ENCODE measurements around the gene TPST2. TPM values are rescaled to one million over a fixed set of nuclear protein-coding genes. Genes with fewer than 3 reads are reported as not detected.

TPST2 gene
- total RNA-seq, 1 experiment from 2014 or later: 11.8 TPM

DNA sequence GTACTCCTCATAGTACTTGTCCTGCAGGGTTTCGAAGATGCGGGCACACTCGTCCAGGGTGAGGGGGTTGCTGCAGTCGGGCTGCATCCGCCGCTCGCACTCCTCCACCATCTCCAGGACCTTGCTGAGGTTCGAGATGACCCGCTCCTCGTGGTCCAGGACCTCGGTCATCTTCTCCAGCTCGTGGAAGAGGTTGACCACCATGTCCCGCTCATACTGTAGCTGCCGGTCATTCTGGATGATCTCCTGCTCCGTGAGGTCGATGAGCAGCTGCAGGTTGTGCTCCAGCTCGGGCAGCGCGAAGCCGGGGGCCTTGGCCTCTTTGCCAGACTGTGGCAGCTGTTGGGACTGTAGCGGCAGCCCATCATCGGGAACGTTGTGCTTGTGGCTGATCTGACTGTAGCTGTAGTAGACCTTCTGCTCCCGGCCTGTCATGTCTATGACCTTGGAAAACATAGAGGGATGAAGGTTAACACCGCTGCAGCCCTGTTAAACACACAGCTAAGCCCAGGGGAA, 90.7 kb downstream of the TPST2 start:
- Mint-ChIP-seq H3K4me1 (ENCODE audit: low read depth, unreplicated experiment) (no peaks in the 10 kb centered on the region), H3K27ac (ENCODE audit: unreplicated experiment) (no peak overlapping the region), H3K36me3 (ENCODE audit: insufficient read depth, unreplicated experiment) (peaks cover 63% of the 10 kb centered on the region), H3K27me3 (ENCODE audit: unreplicated experiment) (no peaks in the 10 kb centered on the region), H3K4me3 (ENCODE audit: low read depth, unreplicated experiment) (no peak overlapping the region), H3K9me3 (ENCODE audit: low read depth, unreplicated experiment) (no peaks in the 10 kb centered on the region)
- DNase-seq: no peak
- TSS peak; percentile 30 for BruUV-seq (replicated peaks)
- no peak for TF ChIP-seq CTCF (IDR thresholded peaks at IDR 0.05; ENCODE audit: unreplicated experiment)
- intact Hi-C loops (cut with micrococcal nuclease; ENCODE audit: unreplicated experiment): no loop called here
- CTCF ChIA-PET: interaction anchor here (0.5 to 0.7 kb wide), 2 partner anchors 906 to 1220 kb away, joined by 3 read pairs; no protein-coding TSS in a partner anchor

DNA sequence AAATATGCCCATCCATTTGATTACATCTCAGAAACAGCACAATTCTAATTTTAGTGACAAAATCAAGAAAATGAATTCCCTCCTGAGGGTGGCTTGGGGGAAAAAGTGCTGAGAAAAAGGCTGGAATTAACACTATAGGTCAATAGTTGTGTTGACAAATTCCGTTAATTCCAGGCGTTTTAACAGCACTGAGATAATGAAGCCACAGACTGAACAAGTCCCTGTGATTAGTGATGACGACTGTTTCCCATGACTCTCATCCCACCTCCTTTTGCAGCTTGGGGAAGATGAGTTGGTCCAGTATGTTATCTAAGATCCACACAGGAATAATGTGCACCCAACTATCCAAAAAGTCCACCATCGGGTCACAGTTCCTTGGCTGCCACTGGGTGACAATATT, 93.5 kb downstream of the TPST2 start:
- Mint-ChIP-seq H3K27me3 (ENCODE audit: unreplicated experiment) (no peaks in the 10 kb centered on the region), H3K27ac (ENCODE audit: unreplicated experiment) (no peak overlapping the region), H3K4me3 (ENCODE audit: low read depth, unreplicated experiment) (no peak overlapping the region), H3K36me3 (ENCODE audit: insufficient read depth, unreplicated experiment) (peaks cover 44% of the 10 kb centered on the region), H3K4me1 (ENCODE audit: low read depth, unreplicated experiment) (no peaks in the 10 kb centered on the region), H3K9me3 (ENCODE audit: low read depth, unreplicated experiment) (no peaks in the 10 kb centered on the region)
- intact Hi-C loops (cut with micrococcal nuclease; ENCODE audit: unreplicated experiment): no loop called here
- CTCF ChIA-PET: no interaction called here
- TF ChIP-seq CTCF (IDR thresholded peaks at IDR 0.05; ENCODE audit: unreplicated experiment): no peak
- BruUV-seq (replicated peaks): no TSS peak
- no peak for DNase-seq

DNA sequence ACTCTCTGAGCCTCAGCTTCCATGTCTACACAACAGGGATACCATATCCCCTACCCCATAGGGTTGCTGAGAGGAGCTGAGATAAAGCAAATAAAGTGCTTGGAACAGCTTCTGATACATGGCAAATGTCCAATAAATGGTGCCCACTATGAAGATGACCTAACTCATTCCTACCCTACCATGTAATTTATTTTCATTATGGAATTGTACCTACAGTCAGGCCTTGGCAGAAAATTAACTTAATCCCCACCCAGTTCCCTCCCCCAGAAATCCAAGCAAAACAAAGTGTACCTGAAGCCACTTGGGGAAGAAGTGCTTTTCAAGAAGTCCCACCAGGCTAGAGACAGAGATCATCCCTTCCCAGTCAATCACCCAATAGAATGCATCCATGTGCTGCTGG, 95.4 kb downstream of the TPST2 start:
- no peak for TF ChIP-seq CTCF (IDR thresholded peaks at IDR 0.05; ENCODE audit: unreplicated experiment)
- Mint-ChIP-seq H3K27me3 (ENCODE audit: unreplicated experiment) (no peaks in the 10 kb centered on the region), H3K36me3 (ENCODE audit: insufficient read depth, unreplicated experiment) (peaks cover 46% of the 10 kb centered on the region), H3K9me3 (ENCODE audit: low read depth, unreplicated experiment) (no peaks in the 10 kb centered on the region), H3K4me3 (ENCODE audit: low read depth, unreplicated experiment) (no peak overlapping the region), H3K4me1 (ENCODE audit: low read depth, unreplicated experiment) (peaks cover 3% of the 10 kb centered on the region), H3K27ac (ENCODE audit: unreplicated experiment) (no peak overlapping the region)
- DNase-seq: no peak
- CTCF ChIA-PET: no interaction called here
- BruUV-seq (replicated peaks): no TSS peak
- intact Hi-C loops (cut with micrococcal nuclease; ENCODE audit: unreplicated experiment): no loop called here

GRCh38 chr22:26492220-26492619, 97.7 kb downstream of the TPST2 start:
- TF ChIP-seq CTCF (IDR thresholded peaks at IDR 0.05; ENCODE audit: unreplicated experiment): no peak
- peaks cover 56% of the 10 kb centered on the region for H3K36me3 Mint-ChIP-seq (ENCODE audit: insufficient read depth, unreplicated experiment)
- CTCF ChIA-PET: no interaction called here

More at GRCh38 chr22:26492220-26492619, 97.7 kb downstream of the TPST2 start:
- Mint-ChIP-seq H3K4me1 (ENCODE audit: low read depth, unreplicated experiment) (peaks cover 11% of the 10 kb centered on the region), H3K9me3 (ENCODE audit: low read depth, unreplicated experiment) (no peaks in the 10 kb centered on the region), H3K4me3 (ENCODE audit: low read depth, unreplicated experiment) (no peak overlapping the region), H3K27ac (ENCODE audit: unreplicated experiment) (no peak overlapping the region), H3K27me3 (ENCODE audit: unreplicated experiment) (no peaks in the 10 kb centered on the region)
- intact Hi-C loops (cut with micrococcal nuclease; ENCODE audit: unreplicated experiment): no loop called here
- no peak for DNase-seq
- no TSS peak for BruUV-seq (replicated peaks)

Data from Calu3 (cell line).